Fibroblast of lung (primary cell): ENCODE measurements around the gene MAN1A2. TPM values are rescaled to one million over a fixed set of nuclear protein-coding genes. Genes with fewer than 3 reads are reported as not detected.
"Not testable (repeated sequence)": the region's sequence is repeated elsewhere in the genome, so short reads cannot be mapped to it uniquely, and the experiment has no call there.

Experiments used
- DNase-seq, 2 donors: peaks; one replicate each; pipeline versions ENCODE4 v3.0.0 to v3.0.0-alpha.2; 2010; ENCODE audit warnings: low read depth in 2 of 2
- H2AFZ ChIP-seq: 2 replicates; pipeline ENCODE4 v1.5.1; 2012; ENCODE audit warnings: low read length, control low read depth, inconsistent platforms
- H3K27ac ChIP-seq: 2 replicates; pipeline ENCODE4 v1.5.1; 2011; ENCODE audit warnings: low read length, control low read depth; ENCODE audit not compliant: insufficient read depth
- H3K27me3 ChIP-seq: 2 replicates; pipeline ENCODE4 v1.5.1; 2011; ENCODE audit warnings: mild to moderate bottlenecking, low read length; ENCODE audit not compliant: control insufficient read depth, insufficient read depth
- H3K36me3 ChIP-seq: 2 replicates; pipeline ENCODE4 v1.5.1; 2011; ENCODE audit warnings: low read length; ENCODE audit not compliant: control insufficient read depth, insufficient read depth
- H3K4me1 ChIP-seq: 2 replicates; pipeline ENCODE4 v1.5.1; 2011; ENCODE audit warnings: low read length; ENCODE audit not compliant: control insufficient read depth, insufficient read depth; ENCODE audit errors: extremely low read depth
- H3K4me2 ChIP-seq: 2 replicates; pipeline ENCODE4 v1.5.1; 2011; ENCODE audit warnings: low read length, control low read depth; ENCODE audit not compliant: insufficient read depth; ENCODE audit errors: extremely low read depth
- H3K4me3 ChIP-seq, 4 experiments: fragments of 200-600 bp in 1 of 4; sonication (generic) in 1 of 4; replicated peaks in 1 of 4; 2 replicates each; pipeline ENCODE4 v1.5.1; 2011 to 2016; ENCODE audit warnings: low read length in 4 of 4, low read depth in 3 of 4, mild to moderate bottlenecking in 3 of 4, control low read depth in 2 of 4, inconsistent platforms in 1 of 4, mixed read lengths in 1 of 4; ENCODE audit not compliant: insufficient read depth in 1 of 4; ENCODE audit errors: control extremely low read depth in 1 of 4
- H3K79me2 ChIP-seq: 2 replicates; pipeline ENCODE4 v1.5.1; 2012; ENCODE audit warnings: mild to moderate bottlenecking, low read length, inconsistent platforms; ENCODE audit not compliant: control insufficient read depth, insufficient read depth
- H3K9ac ChIP-seq: 2 replicates; pipeline ENCODE4 v1.5.1; 2011; ENCODE audit warnings: mild to moderate bottlenecking, low read length, control low read depth; ENCODE audit not compliant: insufficient read depth
- H3K9me3 ChIP-seq: 2 replicates; pipeline ENCODE4 v1.5.1; 2012; ENCODE audit warnings: low read depth, low read length; ENCODE audit not compliant: control insufficient read depth, insufficient read depth
- H4K20me1 ChIP-seq: 2 replicates; pipeline ENCODE4 v1.5.1; 2011; ENCODE audit warnings: low read length; ENCODE audit not compliant: control insufficient read depth, insufficient read depth; ENCODE audit errors: extremely low read depth
- EZH2 ChIP-seq: IDR thresholded peaks from 2 replicates; pipeline ENCODE4 v1.5.1; 2012; ENCODE audit warnings: low read length, control low read depth, mild to moderate bottlenecking; ENCODE audit errors: missing control alignments
- polyA plus RNA-seq, 2 donors: library from polyadenylated mRNA; depleted of rRNA in 1 of 2; stranded (reverse) in 1 of 2; unstranded in 1 of 2; fragments of >200 nt; gene quantifications; 2 replicates each; pipeline ENCODE4 v1.2.1, GENCODE V29; 2011 to 2012; ENCODE audit warnings: missing spikeins in 1 of 2
- total RNA-seq: library from RNA; depleted of rRNA; stranded (reverse); fragments of >200 nt; gene quantifications from 2 replicates; pipeline ENCODE4 v1.2.1, GENCODE V29; 2014
- TF ChIP-seq, protein P1 (sequence below), 2 donors: IDR thresholded peaks in 1 of 2; conservative IDR thresholded peaks in 1 of 2; 1 replicate in 1 of 2; 2 replicates in 1 of 2; pipeline ENCODE4 v1.5.1; 2011 to 2012; ENCODE audit warnings: low read length in 2 of 2, control low read depth in 1 of 2, inconsistent platforms in 1 of 2, low read depth in 1 of 2, mild to moderate bottlenecking in 1 of 2

MAN1A2 gene
- total and polyA plus RNA-seq, 2 donors (not counting 1 experiment from before 2014, with no cell fraction given), result 41.9 to 43.6 TPM

DNA sequence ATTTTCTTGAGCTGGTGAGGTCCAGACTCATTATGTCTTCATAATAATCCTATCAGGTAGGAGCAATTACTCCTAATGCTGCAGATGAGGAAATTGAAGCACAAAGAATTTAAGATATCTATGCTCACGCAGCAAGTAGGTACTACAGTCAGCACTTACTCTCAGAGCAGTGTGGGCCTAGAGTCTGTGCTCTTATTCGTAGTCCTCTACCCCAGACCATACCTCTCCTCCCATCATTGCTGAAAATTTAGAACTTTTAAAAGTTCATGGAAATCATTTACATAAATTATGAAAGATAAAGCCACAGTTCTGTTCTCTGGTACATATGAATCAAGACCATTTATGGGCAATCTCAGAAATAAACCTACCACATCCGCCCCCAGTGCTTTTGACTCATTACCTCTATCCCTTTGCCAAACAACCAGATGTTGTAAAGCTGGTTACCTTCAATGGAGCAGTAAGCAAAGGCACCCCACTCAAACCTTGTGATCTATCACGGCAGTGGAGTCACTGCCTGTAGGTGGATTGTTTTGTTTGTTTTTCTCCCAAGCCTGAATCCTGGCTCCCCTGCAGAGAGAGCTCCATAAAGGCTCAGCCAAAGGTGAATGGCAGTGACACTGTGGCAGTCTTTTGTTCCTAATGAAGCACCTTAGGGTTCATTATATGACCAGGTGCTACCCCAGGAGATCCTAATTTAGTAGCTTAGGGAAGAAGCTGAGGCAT is 20.9 kb upstream of the MAN1A2 start:
- H3K4me2 ChIP-seq, result no peak overlapping the region
- DNase-seq, result peak; percentile 24 to 79
- no peaks in the 10 kb centered on the region for H3K79me2 ChIP-seq
- H3K4me1 ChIP-seq, result no peaks in the 10 kb centered on the region
- no peaks in the 10 kb centered on the region for H3K36me3 ChIP-seq
- no peak for TF ChIP-seq EZH2
- TF ChIP-seq, protein P1, sequence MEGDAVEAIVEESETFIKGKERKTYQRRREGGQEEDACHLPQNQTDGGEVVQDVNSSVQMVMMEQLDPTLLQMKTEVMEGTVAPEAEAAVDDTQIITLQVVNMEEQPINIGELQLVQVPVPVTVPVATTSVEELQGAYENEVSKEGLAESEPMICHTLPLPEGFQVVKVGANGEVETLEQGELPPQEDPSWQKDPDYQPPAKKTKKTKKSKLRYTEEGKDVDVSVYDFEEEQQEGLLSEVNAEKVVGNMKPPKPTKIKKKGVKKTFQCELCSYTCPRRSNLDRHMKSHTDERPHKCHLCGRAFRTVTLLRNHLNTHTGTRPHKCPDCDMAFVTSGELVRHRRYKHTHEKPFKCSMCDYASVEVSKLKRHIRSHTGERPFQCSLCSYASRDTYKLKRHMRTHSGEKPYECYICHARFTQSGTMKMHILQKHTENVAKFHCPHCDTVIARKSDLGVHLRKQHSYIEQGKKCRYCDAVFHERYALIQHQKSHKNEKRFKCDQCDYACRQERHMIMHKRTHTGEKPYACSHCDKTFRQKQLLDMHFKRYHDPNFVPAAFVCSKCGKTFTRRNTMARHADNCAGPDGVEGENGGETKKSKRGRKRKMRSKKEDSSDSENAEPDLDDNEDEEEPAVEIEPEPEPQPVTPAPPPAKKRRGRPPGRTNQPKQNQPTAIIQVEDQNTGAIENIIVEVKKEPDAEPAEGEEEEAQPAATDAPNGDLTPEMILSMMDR (conservative IDR thresholded peaks at IDR 0.05 in 1 of 2, IDR thresholded peaks at IDR 0.05 in 1 of 2; ENCODE audit: low read depth in 1 of 2, low read length in 2 of 2), result no peak
- no peak overlapping the region for H3K9ac ChIP-seq
- no peaks in the 10 kb centered on the region for H3K27me3 ChIP-seq
- no peak overlapping the region for H2AFZ ChIP-seq
- no peak overlapping the region for H3K4me3 ChIP-seq
- H4K20me1 ChIP-seq, result no peaks in the 10 kb centered on the region
- no peak overlapping the region for H3K27ac ChIP-seq
- no peaks in the 10 kb centered on the region for H3K9me3 ChIP-seq

GRCh38 chr1:117347907-117348306 is 19.3 kb upstream of the MAN1A2 start:
- no peak for TF ChIP-seq EZH2
- TF ChIP-seq, protein P1 (conservative IDR thresholded peaks at IDR 0.05 in 1 of 2, IDR thresholded peaks at IDR 0.05 in 1 of 2; ENCODE audit: low read depth in 1 of 2, low read length in 2 of 2), result no peak
- no peaks in the 10 kb centered on the region for H3K79me2 ChIP-seq
- no peaks in the 10 kb centered on the region for H3K9me3 ChIP-seq
- no peak overlapping the region for H3K27ac ChIP-seq
- H4K20me1 ChIP-seq, result no peaks in the 10 kb centered on the region
- no peaks in the 10 kb centered on the region for H3K4me1 ChIP-seq
- no peak overlapping the region for H3K4me3 ChIP-seq
- no peaks in the 10 kb centered on the region for H3K27me3 ChIP-seq
- H3K9ac ChIP-seq, result no peak overlapping the region
- no peak overlapping the region for H3K4me2 ChIP-seq
- H2AFZ ChIP-seq, result no peak overlapping the region
- no peaks in the 10 kb centered on the region for H3K36me3 ChIP-seq
- no peak for DNase-seq

- not testable (repeated sequence) for H2AFZ ChIP-seq, H3K4me3 ChIP-seq, H3K27me3 ChIP-seq, H4K20me1 ChIP-seq, H3K79me2 ChIP-seq, H3K36me3 ChIP-seq, H3K9me3 ChIP-seq, H3K4me2 ChIP-seq, H3K4me1 ChIP-seq, H3K27ac ChIP-seq, DNase-seq, H3K9ac ChIP-seq
Observed at GRCh38 chr1:117352695-117353094, 14.6 kb upstream of the MAN1A2 start.

DNA sequence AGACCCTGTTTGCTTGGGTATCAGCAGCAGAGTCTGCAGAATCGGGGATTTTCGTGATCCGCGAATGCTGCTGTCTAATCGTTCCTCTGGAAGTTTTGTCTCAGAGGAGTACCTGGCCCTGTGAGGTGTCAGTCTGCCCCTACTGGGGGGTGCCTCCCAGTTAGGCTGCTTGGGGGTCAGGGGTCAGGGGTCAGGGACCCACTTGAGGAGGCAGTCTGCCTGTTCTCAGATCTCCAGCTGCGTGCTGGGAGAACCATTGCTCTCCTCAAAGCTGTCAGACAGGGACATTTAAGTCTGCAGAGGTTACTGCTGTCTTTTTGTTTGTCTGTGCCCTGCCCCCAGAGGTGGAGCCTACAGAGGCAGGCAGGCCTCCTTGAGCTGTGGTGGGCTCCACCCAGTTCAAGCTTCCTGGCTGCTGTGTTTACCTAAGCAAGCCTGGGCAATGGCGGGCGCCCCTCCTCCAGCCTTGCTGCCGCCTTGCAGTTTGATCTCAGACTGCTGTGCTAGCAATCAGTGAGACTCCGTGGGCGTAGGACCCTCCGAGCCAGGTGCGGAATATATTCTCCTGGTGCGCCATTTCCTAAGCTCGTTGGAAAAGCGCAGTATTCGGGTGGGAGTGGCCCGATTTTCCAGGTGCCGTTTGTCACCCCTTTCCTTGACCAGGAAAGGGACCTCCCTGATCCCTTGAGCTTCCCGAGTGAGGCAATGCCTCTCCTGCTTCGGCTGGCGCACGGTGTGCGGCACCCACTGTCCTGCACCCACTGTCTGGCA is 9.2 kb upstream of the MAN1A2 start:
- H3K4me1 ChIP-seq, H3K36me3 ChIP-seq, H3K9ac ChIP-seq, H2AFZ ChIP-seq, H3K4me3 ChIP-seq, H3K4me2 ChIP-seq, DNase-seq, H3K9me3 ChIP-seq, H3K27me3 ChIP-seq, H3K27ac ChIP-seq, H4K20me1 ChIP-seq, H3K79me2 ChIP-seq: not testable (repeated sequence)

GRCh38 chr1:117358604-117358887 is 8.7 kb upstream of the MAN1A2 start:
- H3K36me3 ChIP-seq, result not testable (repeated sequence)

More at GRCh38 chr1:117358604-117358887, 8.7 kb upstream of the MAN1A2 start:
- not testable (repeated sequence) for H3K4me1 ChIP-seq, H3K79me2 ChIP-seq, H3K4me2 ChIP-seq, H3K9ac ChIP-seq, H4K20me1 ChIP-seq, DNase-seq, H3K27me3 ChIP-seq, H3K9me3 ChIP-seq, H3K4me3 ChIP-seq, H3K27ac ChIP-seq, H2AFZ ChIP-seq
